T-helper 2 cell treated with Interferon-gamma antibody and Interleukin-4, amounts not matched to agents 100 ng/mL and 5 ng/mL, for 36 hours (primary cell): Measurements from ENCODE around the gene LAT. TPM values are rescaled to one million over a fixed set of nuclear protein-coding genes. Genes with fewer than 3 reads are reported as not detected.

Experiments
- intact Hi-C: fragments of 100-400 bp; cut with micrococcal nuclease; formaldehyde crosslinking; loops from one replicate; pipeline ENCODE4 v1.15.1; 2023
- total RNA-seq: library from RNA; stranded (reverse); gene quantifications from 2 replicates; pipeline ENCODE4 v1.2.3, GENCODE V29; 2022

The LAT gene
- total RNA-seq = 373 and 384 TPM in 2 replicates

- intact Hi-C loops = loop anchor here (1.0 to 5.0 kb wide), 3 partner anchors 10 to 93 kb away; partner anchors contain the start of gene SPNS1
Measured at GRCh38 chr16:28984619-28985135, at the start of gene LAT. Gene LAT (plus strand): TSS chr16:28985052. CDS start chr16:28985418, 366 bp downstream.

- intact Hi-C loops = loop anchor here (5.0 kb wide), 1 partner anchor 53 kb away; no protein-coding TSS in a partner anchor
Measured at GRCh38 chr16:28935346-28935745, 49.5 kb upstream of the LAT start.

GRCh38 chr16:28935924-28936783 is 48.7 kb upstream of the LAT start:
- intact Hi-C loops = loop anchor here (1.0 to 5.0 kb wide), 2 partner anchors 11 to 54 kb away; partner anchors contain the start of gene RABEP2

- intact Hi-C loops = loop anchor here (1.0 to 5.0 kb wide), 2 partner anchors 11 to 54 kb away; partner anchors contain the start of gene RABEP2
Measured at GRCh38 chr16:28936784-28937155, 48.1 kb upstream of the LAT start.

GRCh38 chr16:28937222-28937876 is 47.5 kb upstream of the LAT start:
- intact Hi-C loops = loop anchor here (5.0 kb wide), 1 partner anchor 55 kb away; no protein-coding TSS in a partner anchor

GRCh38 chr16:28938721-28939120 is 46.1 kb upstream of the LAT start:
- intact Hi-C loops = loop anchor here (5.0 kb wide), 1 partner anchor 56 kb away; no protein-coding TSS in a partner anchor

- intact Hi-C loops = loop anchor here (5.0 kb wide), 1 partner anchor 58 kb away; no protein-coding TSS in a partner anchor
Measured at GRCh38 chr16:28939825-28940224, 45.0 kb upstream of the LAT start.

GRCh38 chr16:28943281-28943680 is 41.6 kb upstream of the LAT start:
- intact Hi-C loops = no loop called here

GRCh38 chr16:28946681-28947080 is 38.2 kb upstream of the LAT start:
- intact Hi-C loops = no loop called here

GRCh38 chr16:28950648-28951409 is 34.0 kb upstream of the LAT start, which contains the start of gene NFATC2IP:
Gene NFATC2IP (plus strand): TSS chr16:28950937. CDS start chr16:28951012, 75 bp downstream.
- intact Hi-C loops = loop anchor here (1.0 to 2.0 kb wide), 4 partner anchors 24 to 129 kb away; partner anchors contain the start of genes ATXN2L, RABEP2, SH2B1 and SPNS1

- intact Hi-C loops = loop anchor here (2.0 kb wide), 1 partner anchor 23 kb away; the partner anchor contains the start of gene SPNS1
Measured at GRCh38 chr16:28951410-28951943, 33.4 kb upstream of the LAT start.

- intact Hi-C loops = no loop called here
Measured at GRCh38 chr16:28958216-28958615, 26.6 kb upstream of the LAT start.

- intact Hi-C loops = no loop called here
Measured at GRCh38 chr16:28958836-28959235, 26.0 kb upstream of the LAT start.

GRCh38 chr16:28964072-28964471 is 20.8 kb upstream of the LAT start:
- intact Hi-C loops = no loop called here

GRCh38 chr16:28964496-28964895 is 20.4 kb upstream of the LAT start:
- intact Hi-C loops = no loop called here

- intact Hi-C loops = no loop called here
Measured at GRCh38 chr16:28967156-28967555, 17.7 kb upstream of the LAT start.

- intact Hi-C loops = loop anchor here (5.0 kb wide), 1 partner anchor 417 kb away; the partner anchor contains the start of gene SGF29
Measured at GRCh38 chr16:28969696-28970095, 15.2 kb upstream of the LAT start.

GRCh38 chr16:28974007-28974436 is 10.8 kb upstream of the LAT start:
- intact Hi-C loops = loop anchor here (1.0 to 5.0 kb wide), 3 partner anchors 11 to 422 kb away; partner anchors contain the start of genes LAT, NFATC2IP and SGF29

- intact Hi-C loops = loop anchor here (1.0 to 5.0 kb wide), 3 partner anchors 11 to 422 kb away; partner anchors contain the start of genes LAT, NFATC2IP and SGF29
Measured at GRCh38 chr16:28974437-28975157, 10.3 kb upstream of the LAT start, which contains the start of gene SPNS1. Gene SPNS1 (plus strand): TSS chr16:28974778. CDS start chr16:28975152, 374 bp downstream.
